CD4-positive, CD25-positive, alpha-beta regulatory T cell (primary cell): ENCODE measurements around the gene NUAK1. TPM values are rescaled to one million over a fixed set of nuclear protein-coding genes. Genes with fewer than 3 reads are reported as not detected.

Experiments used
- ATAC-seq, 2 donors: fragments of 150-1000 bp; cut with Tn5 transposase; one replicate each; pipeline ENCODE4 v1.10.0; 2021; ENCODE audit warnings: low read depth in 2 of 2, moderate number of reproducible peaks in 2 of 2, moderate library complexity in 1 of 2
- DNase-seq, 3 donors: peaks; one replicate each; pipeline versions ENCODE4 v3.0.0 to v3.0.0-alpha.2; 2012 to 2022; ENCODE audit warnings: mixed read lengths in 1 of 3
- H3K27ac ChIP-seq: one replicate; pipeline ENCODE4 v1.7.0; 2013; ENCODE audit warnings: mild to moderate bottlenecking, low read length; ENCODE audit not compliant: insufficient read depth, poor library complexity, severe bottlenecking
- H3K27me3 ChIP-seq: one replicate; pipeline ENCODE4 v1.7.0; 2013; ENCODE audit warnings: low read length; ENCODE audit not compliant: control insufficient read depth, insufficient read depth
- H3K36me3 ChIP-seq: one replicate; pipeline ENCODE4 v1.7.0; 2013; ENCODE audit warnings: mild to moderate bottlenecking, low read length, moderate library complexity; ENCODE audit not compliant: control insufficient read depth, insufficient read depth
- H3K4me1 ChIP-seq: 2 replicates; pipeline ENCODE4 v1.7.0; 2013; ENCODE audit warnings: mild to moderate bottlenecking, low read length; ENCODE audit not compliant: insufficient read depth, control insufficient read depth, poor library complexity, severe bottlenecking
- H3K4me3 ChIP-seq: one replicate; pipeline ENCODE4 v1.7.0; 2013; ENCODE audit warnings: low read depth, mild to moderate bottlenecking, low read length, moderate library complexity
- H3K9me3 ChIP-seq, 2 experiments: 1 replicate in 1 of 2; 2 replicates in 1 of 2; pipeline ENCODE4 v1.7.0; 2013; ENCODE audit warnings: low read length in 2 of 2, mild to moderate bottlenecking in 1 of 2, moderate library complexity in 1 of 2; ENCODE audit not compliant: control insufficient read depth in 2 of 2
- H3K27ac Mint-ChIP-seq, 3 donors: one replicate each; pipeline ENCODE4 v1.8.0; 2020 to 2022; ENCODE audit warnings: mild to moderate bottlenecking in 3 of 3, mixed read lengths in 3 of 3, moderate library complexity in 2 of 3
- H3K27me3 Mint-ChIP-seq: one replicate; pipeline ENCODE4 v1.8.0; 2022; ENCODE audit warnings: mild to moderate bottlenecking, mixed read lengths
- H3K36me3 Mint-ChIP-seq: one replicate; pipeline ENCODE4 v1.8.0; 2020; ENCODE audit warnings: mixed read lengths
- H3K4me1 Mint-ChIP-seq, 4 donors: one replicate each; pipeline ENCODE4 v1.8.0; 2020 to 2022; ENCODE audit warnings: mixed read lengths in 4 of 4, mild to moderate bottlenecking in 1 of 4
- H3K4me3 Mint-ChIP-seq, 4 donors: one replicate each; pipeline ENCODE4 v1.8.0; 2020 to 2022; ENCODE audit warnings: mild to moderate bottlenecking in 4 of 4, mixed read lengths in 4 of 4, moderate library complexity in 3 of 4
- H3K9me3 Mint-ChIP-seq, 7 donors: one replicate each; pipeline ENCODE4 v1.8.0; 2020 to 2022; ENCODE audit warnings: mixed read lengths in 7 of 7, mild to moderate bottlenecking in 3 of 7, moderate library complexity in 2 of 7
- polyA plus RNA-seq, 4 donors: library from polyadenylated mRNA; unstranded; fragments of 300-500 nt; fragmentation: Illumina TruSeq; gene quantifications; one replicate each; pipeline ENCODE4 v1.2.3, GENCODE V29; 2021
- total RNA-seq: library from RNA; stranded (reverse); gene quantifications from one replicate; pipeline ENCODE4 v1.2.3, GENCODE V29; 2022

Gene NUAK1
- total and polyA plus RNA-seq, 5 donors from 2014 or later = not detected

GRCh38 chr12:106098691-106099200 lies 40.0 kb downstream of the NUAK1 start:
- DNase-seq (no peak), ATAC-seq (no peak)
- H3K27ac ChIP-seq = no peak overlapping the region
- H3K27me3 ChIP-seq = no peaks in the 10 kb centered on the region
- no peaks in the 10 kb centered on the region for H3K9me3 ChIP-seq
- no peaks in the 10 kb centered on the region for H3K36me3 Mint-ChIP-seq
- H3K4me3 ChIP-seq = no peak overlapping the region
- H3K36me3 ChIP-seq = no peaks in the 10 kb centered on the region
- H3K4me1 ChIP-seq = no peaks in the 10 kb centered on the region
- H3K27me3 Mint-ChIP-seq = peaks cover 26% of the 10 kb centered on the region
- no peaks in the 10 kb centered on the region for H3K4me1 Mint-ChIP-seq
- no peak overlapping the region for H3K27ac Mint-ChIP-seq
- peaks cover 0 to 3% (median 0%) of the 10 kb centered on the region in 7 donors for H3K9me3 Mint-ChIP-seq
- no peak overlapping the region for H3K4me3 Mint-ChIP-seq

- Mint-ChIP-seq H3K4me1 (no peaks in the 10 kb centered on the region), H3K36me3 (no peaks in the 10 kb centered on the region), H3K9me3 (peaks cover 0 to 3% (median 0%) of the 10 kb centered on the region in 7 donors), H3K4me3 (no peak overlapping the region), H3K27ac (no peak overlapping the region), H3K27me3 (peaks cover 17% of the 10 kb centered on the region)
- no peaks in the 10 kb centered on the region for H3K4me1 ChIP-seq
- H3K27ac ChIP-seq = no peak overlapping the region
- no peaks in the 10 kb centered on the region for H3K9me3 ChIP-seq
- no peaks in the 10 kb centered on the region for H3K36me3 ChIP-seq
- DNase-seq (no peak), ATAC-seq (no peak)
- no peaks in the 10 kb centered on the region for H3K27me3 ChIP-seq
- no peak overlapping the region for H3K4me3 ChIP-seq
Measured at GRCh38 chr12:106097011-106097410, 41.7 kb downstream of the NUAK1 start.

GRCh38 chr12:106096376-106096775 lies 42.4 kb downstream of the NUAK1 start:
- Histone ChIP-seq H3K27ac (no peak overlapping the region), H3K4me1 (no peaks in the 10 kb centered on the region), H3K27me3 (no peaks in the 10 kb centered on the region), H3K4me3 (no peak overlapping the region), H3K9me3 (no peaks in the 10 kb centered on the region), H3K36me3 (no peaks in the 10 kb centered on the region)
- no peaks in the 10 kb centered on the region for H3K4me1 Mint-ChIP-seq
- DNase-seq (no peak), ATAC-seq (no peak)
- H3K4me3 Mint-ChIP-seq = no peak overlapping the region
- H3K9me3 Mint-ChIP-seq = peaks cover 0 to 3% (median 0%) of the 10 kb centered on the region in 7 donors
- no peaks in the 10 kb centered on the region for H3K36me3 Mint-ChIP-seq
- H3K27me3 Mint-ChIP-seq = peaks cover 12% of the 10 kb centered on the region
- H3K27ac Mint-ChIP-seq = no peak overlapping the region

GRCh38 chr12:106094304-106094703 lies 44.5 kb downstream of the NUAK1 start:
- no peaks in the 10 kb centered on the region for H3K9me3 ChIP-seq
- H3K36me3 ChIP-seq = no peaks in the 10 kb centered on the region
- no peaks in the 10 kb centered on the region for H3K27me3 ChIP-seq
- Mint-ChIP-seq H3K9me3 (peaks cover 0 to 2% (median 0%) of the 10 kb centered on the region in 7 donors), H3K27ac (no peak overlapping the region), H3K36me3 (no peaks in the 10 kb centered on the region), H3K4me1 (no peaks in the 10 kb centered on the region), H3K4me3 (no peak overlapping the region), H3K27me3 (peaks cover 5% of the 10 kb centered on the region)
- no peak overlapping the region for H3K27ac ChIP-seq
- no peak overlapping the region for H3K4me3 ChIP-seq
- ATAC-seq (no peak), DNase-seq (no peak)
- H3K4me1 ChIP-seq = no peaks in the 10 kb centered on the region

GRCh38 chr12:106093246-106093645 lies 45.5 kb downstream of the NUAK1 start:
- H3K27me3 Mint-ChIP-seq = peaks cover 5% of the 10 kb centered on the region
- no peaks in the 10 kb centered on the region for H3K9me3 ChIP-seq
- H3K27me3 ChIP-seq = no peaks in the 10 kb centered on the region
- H3K4me3 Mint-ChIP-seq = no peak overlapping the region
- DNase-seq = no peak
- no peak overlapping the region for H3K4me3 ChIP-seq
- no peaks in the 10 kb centered on the region for H3K36me3 Mint-ChIP-seq
- no peak for ATAC-seq
- no peaks in the 10 kb centered on the region for H3K4me1 ChIP-seq
- no peaks in the 10 kb centered on the region for H3K36me3 ChIP-seq
- H3K4me1 Mint-ChIP-seq = no peaks in the 10 kb centered on the region
- H3K27ac Mint-ChIP-seq = no peak overlapping the region
- peaks cover 0 to 2% (median 0%) of the 10 kb centered on the region in 7 donors for H3K9me3 Mint-ChIP-seq
- H3K27ac ChIP-seq = no peak overlapping the region

- H3K9me3 Mint-ChIP-seq = peaks cover 0 to 2% (median 0%) of the 10 kb centered on the region in 7 donors
- H3K27ac Mint-ChIP-seq = no peak overlapping the region
- H3K27ac ChIP-seq = no peak overlapping the region
- H3K36me3 Mint-ChIP-seq = no peaks in the 10 kb centered on the region
- H3K4me3 Mint-ChIP-seq = no peak overlapping the region
- H3K27me3 Mint-ChIP-seq = peaks cover 5% of the 10 kb centered on the region
- no peaks in the 10 kb centered on the region for H3K9me3 ChIP-seq
- DNase-seq (no peak), ATAC-seq (no peak)
- no peak overlapping the region for H3K4me3 ChIP-seq
- no peaks in the 10 kb centered on the region for H3K27me3 ChIP-seq
- no peaks in the 10 kb centered on the region for H3K36me3 ChIP-seq
- H3K4me1 ChIP-seq = no peaks in the 10 kb centered on the region
- no peaks in the 10 kb centered on the region for H3K4me1 Mint-ChIP-seq
Measured at GRCh38 chr12:106091446-106091820, 47.3 kb downstream of the NUAK1 start.

- H3K27ac Mint-ChIP-seq = no peak overlapping the region
- no peak overlapping the region for H3K4me3 Mint-ChIP-seq
Measured at GRCh38 chr12:106090591-106091445, 47.9 kb downstream of the NUAK1 start.

GRCh38 chr12:106089935-106090334 lies 48.8 kb downstream of the NUAK1 start:
- Histone ChIP-seq H3K9me3 (no peaks in the 10 kb centered on the region), H3K36me3 (no peaks in the 10 kb centered on the region), H3K4me3 (no peak overlapping the region), H3K4me1 (no peaks in the 10 kb centered on the region), H3K27ac (no peak overlapping the region), H3K27me3 (no peaks in the 10 kb centered on the region)
- H3K4me1 Mint-ChIP-seq = no peaks in the 10 kb centered on the region
- H3K27ac Mint-ChIP-seq = peak overlapping the region in 1 of 3 donors; percentile 23
- no peak for ATAC-seq
- no peak overlapping the region for H3K4me3 Mint-ChIP-seq
- no peak for DNase-seq
- H3K9me3 Mint-ChIP-seq = peaks cover 0 to 2% (median 0%) of the 10 kb centered on the region in 7 donors
- H3K36me3 Mint-ChIP-seq = no peaks in the 10 kb centered on the region
- peaks cover 5% of the 10 kb centered on the region for H3K27me3 Mint-ChIP-seq

More at GRCh38 chr12:106090591-106091445, 47.9 kb downstream of the NUAK1 start:
- no peak overlapping the region for H3K4me3 ChIP-seq
- no peak overlapping the region for H3K27ac ChIP-seq
- H3K9me3 ChIP-seq = no peaks in the 10 kb centered on the region
- H3K4me1 ChIP-seq = no peaks in the 10 kb centered on the region
- Mint-ChIP-seq H3K4me1 (no peaks in the 10 kb centered on the region), H3K9me3 (peaks cover 0 to 2% (median 0%) of the 10 kb centered on the region in 7 donors), H3K27me3 (peaks cover 5% of the 10 kb centered on the region), H3K36me3 (no peaks in the 10 kb centered on the region)
- DNase-seq = no peak
- H3K36me3 ChIP-seq = no peaks in the 10 kb centered on the region
- no peaks in the 10 kb centered on the region for H3K27me3 ChIP-seq
- ATAC-seq = no peak
